ENCODE measurements around the gene ERBB4. TPM values are rescaled to one million over a fixed set of nuclear protein-coding genes. Genes with fewer than 3 reads are reported as not detected.

The ERBB4 gene
- total RNA-seq, 1 experiment from 2014 or later = 0.15 TPM

DNA sequence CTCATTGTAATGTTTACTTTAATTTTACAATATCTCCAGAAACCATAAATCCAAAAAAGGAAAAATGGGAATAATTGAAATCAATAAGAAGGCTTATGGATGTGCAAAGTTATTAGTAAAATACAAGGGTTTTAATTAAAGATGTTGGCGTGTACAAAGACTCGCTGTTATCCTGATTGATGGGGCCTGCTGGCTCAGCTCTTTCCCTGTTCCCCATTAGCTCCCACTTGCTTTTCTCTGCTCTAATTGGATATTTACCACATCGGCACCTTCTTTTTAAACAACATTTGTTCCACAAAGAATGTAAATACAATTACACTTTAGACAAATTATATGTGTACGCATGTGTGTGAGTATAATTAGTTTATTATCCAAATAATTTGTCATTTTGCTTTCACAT lies 796.6 kb downstream of the ERBB4 start:
- CTCF ChIA-PET = no interaction called here
- no TSS peak for BruUV-seq (replicated peaks)
- DNase-seq (ENCODE audit: low read depth, low spot score) (no peak), ATAC-seq (no peak)
- Histone ChIP-seq H3K4me1 (ENCODE audit: control insufficient read depth, insufficient read depth, low read length) (no peaks in the 10 kb centered on the region), H3K9me3 (ENCODE audit: control insufficient read depth, insufficient read depth, low read depth, low read length) (no peaks in the 10 kb centered on the region), H3K4me3 (ENCODE audit: low read depth in 2 of 2, low read length in 2 of 2) (no peak overlapping the region), H3K36me3 (ENCODE audit: control insufficient read depth, insufficient read depth, low read length) (no peaks in the 10 kb centered on the region), H3K27me3 (ENCODE audit: control insufficient read depth, insufficient read depth, low read length) (no peaks in the 10 kb centered on the region), H3K27ac (ENCODE audit: low read length) (no peak overlapping the region)
- POLR2A ChIA-PET = no interaction called here
- intact Hi-C loops (cut with micrococcal nuclease; ENCODE audit: unreplicated experiment) = no loop called here
- in situ Hi-C loops (cut with HindIII; ENCODE audit: low pct_unique_long_range_greater_than_20kb, low sequenced_read_pairs) = no loop called here
- no peak for TF ChIP-seq SIN3A (IDR thresholded peaks at IDR 0.05; ENCODE audit: borderline replicate concordance, insufficient read depth, low read depth, low read length)
- TF ChIP-seq, protein P1, sequence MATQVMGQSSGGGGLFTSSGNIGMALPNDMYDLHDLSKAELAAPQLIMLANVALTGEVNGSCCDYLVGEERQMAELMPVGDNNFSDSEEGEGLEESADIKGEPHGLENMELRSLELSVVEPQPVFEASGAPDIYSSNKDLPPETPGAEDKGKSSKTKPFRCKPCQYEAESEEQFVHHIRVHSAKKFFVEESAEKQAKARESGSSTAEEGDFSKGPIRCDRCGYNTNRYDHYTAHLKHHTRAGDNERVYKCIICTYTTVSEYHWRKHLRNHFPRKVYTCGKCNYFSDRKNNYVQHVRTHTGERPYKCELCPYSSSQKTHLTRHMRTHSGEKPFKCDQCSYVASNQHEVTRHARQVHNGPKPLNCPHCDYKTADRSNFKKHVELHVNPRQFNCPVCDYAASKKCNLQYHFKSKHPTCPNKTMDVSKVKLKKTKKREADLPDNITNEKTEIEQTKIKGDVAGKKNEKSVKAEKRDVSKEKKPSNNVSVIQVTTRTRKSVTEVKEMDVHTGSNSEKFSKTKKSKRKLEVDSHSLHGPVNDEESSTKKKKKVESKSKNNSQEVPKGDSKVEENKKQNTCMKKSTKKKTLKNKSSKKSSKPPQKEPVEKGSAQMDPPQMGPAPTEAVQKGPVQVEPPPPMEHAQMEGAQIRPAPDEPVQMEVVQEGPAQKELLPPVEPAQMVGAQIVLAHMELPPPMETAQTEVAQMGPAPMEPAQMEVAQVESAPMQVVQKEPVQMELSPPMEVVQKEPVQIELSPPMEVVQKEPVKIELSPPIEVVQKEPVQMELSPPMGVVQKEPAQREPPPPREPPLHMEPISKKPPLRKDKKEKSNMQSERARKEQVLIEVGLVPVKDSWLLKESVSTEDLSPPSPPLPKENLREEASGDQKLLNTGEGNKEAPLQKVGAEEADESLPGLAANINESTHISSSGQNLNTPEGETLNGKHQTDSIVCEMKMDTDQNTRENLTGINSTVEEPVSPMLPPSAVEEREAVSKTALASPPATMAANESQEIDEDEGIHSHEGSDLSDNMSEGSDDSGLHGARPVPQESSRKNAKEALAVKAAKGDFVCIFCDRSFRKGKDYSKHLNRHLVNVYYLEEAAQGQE (IDR thresholded peaks at IDR 0.05; ENCODE audit: insufficient read depth in 1 of 2, low read depth in 2 of 2, low read length in 1 of 2) = no peak
- no peak for TF ChIP-seq POLR2AphosphoS5 (IDR thresholded peaks at IDR 0.05; ENCODE audit: low read depth, low read length)
- TF ChIP-seq, protein P2, sequence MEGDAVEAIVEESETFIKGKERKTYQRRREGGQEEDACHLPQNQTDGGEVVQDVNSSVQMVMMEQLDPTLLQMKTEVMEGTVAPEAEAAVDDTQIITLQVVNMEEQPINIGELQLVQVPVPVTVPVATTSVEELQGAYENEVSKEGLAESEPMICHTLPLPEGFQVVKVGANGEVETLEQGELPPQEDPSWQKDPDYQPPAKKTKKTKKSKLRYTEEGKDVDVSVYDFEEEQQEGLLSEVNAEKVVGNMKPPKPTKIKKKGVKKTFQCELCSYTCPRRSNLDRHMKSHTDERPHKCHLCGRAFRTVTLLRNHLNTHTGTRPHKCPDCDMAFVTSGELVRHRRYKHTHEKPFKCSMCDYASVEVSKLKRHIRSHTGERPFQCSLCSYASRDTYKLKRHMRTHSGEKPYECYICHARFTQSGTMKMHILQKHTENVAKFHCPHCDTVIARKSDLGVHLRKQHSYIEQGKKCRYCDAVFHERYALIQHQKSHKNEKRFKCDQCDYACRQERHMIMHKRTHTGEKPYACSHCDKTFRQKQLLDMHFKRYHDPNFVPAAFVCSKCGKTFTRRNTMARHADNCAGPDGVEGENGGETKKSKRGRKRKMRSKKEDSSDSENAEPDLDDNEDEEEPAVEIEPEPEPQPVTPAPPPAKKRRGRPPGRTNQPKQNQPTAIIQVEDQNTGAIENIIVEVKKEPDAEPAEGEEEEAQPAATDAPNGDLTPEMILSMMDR (IDR thresholded peaks at IDR 0.05) = no peak
- TF ChIP-seq TCF7L2 (IDR thresholded peaks at IDR 0.05; ENCODE audit: low read depth, low read length) = no peak

DNA sequence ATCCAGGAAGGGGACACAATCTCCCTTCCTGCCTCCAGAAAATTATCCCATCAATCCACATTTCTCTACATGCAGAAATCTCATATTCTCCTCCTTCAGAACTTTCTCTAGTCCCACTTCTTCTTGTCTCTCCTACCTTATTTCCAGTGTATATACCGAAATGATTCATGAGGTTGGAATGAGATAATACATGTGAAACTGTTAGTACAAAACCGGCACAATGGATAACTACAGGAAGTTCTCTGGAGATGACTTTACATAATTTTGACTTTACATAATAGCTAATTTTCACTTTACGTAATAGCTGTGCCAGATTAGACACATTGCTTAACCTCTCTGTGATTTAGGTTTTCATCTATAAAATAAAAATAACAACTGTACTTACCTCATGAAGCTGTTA lies 801.3 kb downstream of the ERBB4 start:
- Histone ChIP-seq H3K9me3 (ENCODE audit: control insufficient read depth, insufficient read depth, low read depth, low read length) (no peaks in the 10 kb centered on the region), H3K27me3 (ENCODE audit: control insufficient read depth, insufficient read depth, low read length) (no peaks in the 10 kb centered on the region), H3K4me3 (ENCODE audit: low read depth in 2 of 2, low read length in 2 of 2) (no peak overlapping the region), H3K4me1 (ENCODE audit: control insufficient read depth, insufficient read depth, low read length) (no peaks in the 10 kb centered on the region), H3K27ac (ENCODE audit: low read length) (no peak overlapping the region), H3K36me3 (ENCODE audit: control insufficient read depth, insufficient read depth, low read length) (no peaks in the 10 kb centered on the region)
- no TSS peak for BruUV-seq (replicated peaks)
- ATAC-seq (no peak), DNase-seq (ENCODE audit: low read depth, low spot score) (no peak)
- TF ChIP-seq POLR2AphosphoS5 (IDR thresholded peaks at IDR 0.05; ENCODE audit: low read depth, low read length) (no peak), TCF7L2 (IDR thresholded peaks at IDR 0.05; ENCODE audit: low read depth, low read length) (no peak), SIN3A (IDR thresholded peaks at IDR 0.05; ENCODE audit: borderline replicate concordance, insufficient read depth, low read depth, low read length) (no peak)
- TF ChIP-seq, protein P2 (IDR thresholded peaks at IDR 0.05) = no peak
- TF ChIP-seq, protein P1 (IDR thresholded peaks at IDR 0.05; ENCODE audit: insufficient read depth in 1 of 2, low read depth in 2 of 2, low read length in 1 of 2) = no peak
- intact Hi-C loops (cut with micrococcal nuclease; ENCODE audit: unreplicated experiment) = no loop called here
- ChIA-PET POLR2A (no interaction called here), CTCF (no interaction called here)
- in situ Hi-C loops (cut with HindIII; ENCODE audit: low pct_unique_long_range_greater_than_20kb, low sequenced_read_pairs) = no loop called here
